Panc1 (cell line): ENCODE measurements around the gene CEMIP. TPM values are rescaled to one million over a fixed set of nuclear protein-coding genes. Genes with fewer than 3 reads are reported as not detected.
A peak's percentile ranks its signal among the peaks of the same experiment; 100 is the strongest.

Source experiments
- ATAC-seq: fragments of 200-7000 bp; cut with Tn5 transposase; 2 replicates; pipeline ENCODE4 v1.9.1; 2020; ENCODE audit warnings: mild to moderate bottlenecking, moderate library complexity
- BruUV-seq: library from RNA; stranded (reverse); fragments of 400-500 nt; replicated peaks from 2 replicates; lab custom pipeline; 2021; lab: Mats Ljungman, UMichigan
- CTCF ChIA-PET: fragments of 300-600 bp; sonication (Branson Sonifier 250); formaldehyde crosslinking; loops from one replicate; lab custom pipeline; 2022; ENCODE audit warnings: antibody characterized with exemption; lab: Charles Lee
- POLR2A ChIA-PET: fragments of 300-600 bp; sonication (Branson Sonifier 250); formaldehyde crosslinking; loops from one replicate; lab custom pipeline; 2022; ENCODE audit warnings: antibody characterized with exemption; lab: Charles Lee
- DNase-seq: peaks from one replicate; pipeline ENCODE4 v3.0.0-alpha.2; 2010; ENCODE audit warnings: low read depth, low spot score
- H3K27ac ChIP-seq: 2 replicates; pipeline ENCODE4 v1.5.1; 2011; ENCODE audit warnings: mild to moderate bottlenecking, low read length, inconsistent platforms
- H3K27me3 ChIP-seq: fragments of 200-500 bp; sonication (Bioruptor generic); 2 replicates; pipeline ENCODE4 v1.6.0; 2014; ENCODE audit warnings: low read length, inconsistent platforms; ENCODE audit not compliant: control insufficient read depth, insufficient read depth
- H3K36me3 ChIP-seq: fragments of 200-500 bp; sonication (Bioruptor generic); 2 replicates; pipeline ENCODE4 v1.5.1; 2014; ENCODE audit warnings: inconsistent platforms, mild to moderate bottlenecking, low read length, moderate library complexity; ENCODE audit not compliant: control insufficient read depth, insufficient read depth
- H3K4me1 ChIP-seq: 2 replicates; pipeline ENCODE4 v1.5.1; 2011; ENCODE audit warnings: inconsistent platforms, mild to moderate bottlenecking, low read length, moderate library complexity; ENCODE audit not compliant: control insufficient read depth, insufficient read depth
- H3K4me3 ChIP-seq, 2 experiments: 2 replicates each; pipeline ENCODE4 v1.5.1; 2011 to 2012; ENCODE audit warnings: low read depth in 2 of 2, low read length in 2 of 2, mild to moderate bottlenecking in 2 of 2, inconsistent platforms in 1 of 2, moderate library complexity in 1 of 2
- H3K9me3 ChIP-seq: fragments of 200-500 bp; sonication (Bioruptor generic); 2 replicates; pipeline ENCODE4 v1.5.1; 2014; ENCODE audit warnings: low read depth, mild to moderate bottlenecking, inconsistent platforms, low read length, moderate library complexity; ENCODE audit not compliant: control insufficient read depth, insufficient read depth
- CTCF ChIP-seq: fragments of 450-650 bp; IDR thresholded peaks from 2 replicates; pipeline ENCODE4 v1.5.1; 2017; ENCODE audit warnings: mild to moderate bottlenecking
- POLR2AphosphoS5 ChIP-seq: IDR thresholded peaks from 2 replicates; pipeline ENCODE4 v1.6.1; 2012; ENCODE audit warnings: mild to moderate bottlenecking, low read depth, low read length, moderate library complexity
- SIN3A ChIP-seq: IDR thresholded peaks from 2 replicates; pipeline ENCODE4 v1.6.1; 2012; ENCODE audit warnings: low read depth, mild to moderate bottlenecking, low read length, moderate library complexity, borderline replicate concordance; ENCODE audit not compliant: insufficient read depth
- TCF7L2 ChIP-seq: IDR thresholded peaks from 2 replicates; pipeline ENCODE4 v1.6.1; 2011; ENCODE audit warnings: mild to moderate bottlenecking, low read depth, low read length, inconsistent platforms
- in situ Hi-C: cut with HindIII; loops from 2 replicates; pipeline ENCODE4 v1.10.0; 2016; ENCODE audit warnings: low sequenced_read_pairs, low pct_unique_long_range_greater_than_20kb
- intact Hi-C: fragments of 100-400 bp; cut with micrococcal nuclease; formaldehyde crosslinking; loops from one replicate; pipeline ENCODE4 v1.10.0; 2022; ENCODE audit not compliant: unreplicated experiment
- total RNA-seq: library from RNA; stranded (reverse); gene quantifications from one replicate; pipeline ENCODE4 v1.2.1, GENCODE V29; 2021; ENCODE audit not compliant: unreplicated experiment

CEMIP gene
- total RNA-seq, 1 experiment from 2014 or later: 0.46 TPM

GRCh38 chr15:80804970-80805495 is 25.9 kb downstream of the CEMIP start:
- ATAC-seq: peak; percentile 72
- Histone ChIP-seq H3K27ac (no peak overlapping the region), H3K4me1 (no peaks in the 10 kb centered on the region), H3K4me3 (no peak overlapping the region), H3K9me3 (no peaks in the 10 kb centered on the region), H3K27me3 (peaks cover 10% of the 10 kb centered on the region), H3K36me3 (no peaks in the 10 kb centered on the region)
- TF ChIP-seq POLR2AphosphoS5 (no peak), TCF7L2 (0 out of 2 replicates have a peak, but pooled peaks have one; percentile 35)
- ChIA-PET CTCF (no interaction called here), POLR2A (no interaction called here)
- no TSS peak for BruUV-seq
- DNase-seq: no peak
- in situ Hi-C loops (no loop called here), intact Hi-C loops (no loop called here)

GRCh38 chr15:80811781-80812315 is 32.7 kb downstream of the CEMIP start:
- Histone ChIP-seq H3K9me3 (no peaks in the 10 kb centered on the region), H3K4me1 (no peaks in the 10 kb centered on the region), H3K27me3 (peaks cover 13% of the 10 kb centered on the region), H3K36me3 (no peaks in the 10 kb centered on the region), H3K27ac (no peak overlapping the region), H3K4me3 (no peak overlapping the region)
- CTCF ChIA-PET: no interaction called here
- in situ Hi-C loops: no loop called here
- no peak for DNase-seq
- no peak for ATAC-seq
- TF ChIP-seq TCF7L2 (no peak), POLR2AphosphoS5 (no peak), CTCF (no peak)
- BruUV-seq: no TSS peak
- POLR2A ChIA-PET: interaction anchor here (0.7 kb wide), 1 partner anchor 162 kb away, joined by 3 read pairs; no protein-coding TSS in a partner anchor
- intact Hi-C loops: no loop called here

GRCh38 chr15:80815106-80815505 is 35.9 kb downstream of the CEMIP start:
- CTCF ChIA-PET: no interaction called here
- BruUV-seq: no TSS peak
- no peak for TF ChIP-seq CTCF
- no peak for TF ChIP-seq TCF7L2
- no peak for TF ChIP-seq POLR2AphosphoS5
- no peak for TF ChIP-seq SIN3A
- in situ Hi-C loops: no loop called here
- Histone ChIP-seq H3K4me1 (no peaks in the 10 kb centered on the region), H3K4me3 (no peak overlapping the region), H3K27me3 (peaks cover 16% of the 10 kb centered on the region), H3K9me3 (no peaks in the 10 kb centered on the region), H3K36me3 (no peaks in the 10 kb centered on the region), H3K27ac (no peak overlapping the region)
- ATAC-seq (no peak), DNase-seq (no peak)
- intact Hi-C loops: no loop called here
- POLR2A ChIA-PET: no interaction called here
